GM19238 (cell line): ENCODE data around the gene VEGFA.
"Not testable (repeated sequence)": the region's sequence is repeated elsewhere in the genome, so short reads cannot be mapped to it uniquely, and the experiment has no call there.

Source experiments
- DNase-seq: peaks from one replicate; pipeline ENCODE4 v3.0.0; 2011; ENCODE audit warnings: low spot score; ENCODE audit not compliant: insufficient read length

Gene VEGFA

DNA sequence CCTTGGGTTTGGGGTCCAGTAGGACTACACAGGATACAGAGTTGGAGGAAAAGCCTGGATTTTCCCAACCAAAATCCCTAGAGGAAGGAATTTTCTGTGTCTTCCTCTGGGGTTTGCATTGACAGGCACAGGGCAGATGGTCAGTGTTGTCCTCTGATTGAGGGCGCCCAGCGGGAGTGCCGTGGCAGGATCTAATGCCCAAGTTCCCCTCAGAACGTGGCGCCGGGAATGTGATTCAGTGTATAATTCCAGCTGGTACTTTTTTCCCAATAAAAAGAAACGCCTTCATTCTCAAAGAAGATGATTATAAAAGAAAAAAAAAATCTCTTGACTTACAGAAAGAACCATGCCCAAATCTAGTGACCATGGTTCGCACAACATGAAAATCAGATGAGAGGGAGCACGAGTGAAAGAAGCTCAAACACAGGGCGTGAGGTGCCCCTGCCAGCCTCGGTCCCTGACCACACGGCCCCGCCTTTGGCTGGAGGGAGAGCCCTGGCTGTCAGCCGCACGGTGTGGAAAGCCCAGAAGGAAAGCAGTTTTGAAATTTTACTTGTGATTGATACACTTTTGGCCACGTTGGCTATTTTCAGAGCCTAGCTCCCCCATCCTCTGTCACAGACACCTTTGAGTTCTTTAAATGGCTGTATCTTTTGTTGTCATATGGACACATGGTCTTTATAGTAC is 31.6 kb downstream of the VEGFA start:
- no peak for DNase-seq

DNA sequence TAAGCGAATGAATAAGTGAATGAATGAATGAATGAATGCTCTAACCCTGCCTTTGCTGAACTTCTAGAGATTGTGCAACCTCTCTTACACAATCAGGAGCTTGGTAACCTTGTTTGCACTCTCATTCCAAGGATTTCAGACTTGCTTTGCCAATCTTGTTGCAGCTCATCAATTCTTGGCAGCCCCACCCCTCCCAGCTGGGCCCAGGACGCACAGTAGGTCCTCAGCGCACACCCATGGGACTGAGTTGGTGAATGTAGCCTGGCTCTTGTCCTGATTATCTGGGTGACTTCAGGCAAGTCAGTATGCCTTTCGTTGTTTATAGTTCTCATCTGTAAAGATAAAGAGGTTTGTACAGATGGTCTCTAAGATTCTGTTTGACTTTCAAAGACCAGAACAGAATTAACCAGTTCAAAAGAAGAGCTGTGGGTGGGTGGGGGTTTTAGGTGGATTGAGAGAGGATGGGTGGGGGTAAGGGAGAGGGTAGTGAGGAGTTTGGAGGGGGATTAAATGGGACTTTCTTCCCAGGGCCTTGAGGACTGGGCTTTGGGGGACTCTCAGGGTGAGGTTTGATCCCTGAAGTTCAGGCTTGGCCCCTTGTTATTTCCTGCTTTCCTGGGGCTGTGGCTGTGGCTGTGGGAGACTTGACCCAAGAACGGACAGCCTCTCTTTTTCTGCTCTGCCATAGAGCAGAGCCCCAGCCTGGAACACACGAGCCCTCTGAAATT is 33.2 kb downstream of the VEGFA start:
- DNase-seq: no peak

DNA sequence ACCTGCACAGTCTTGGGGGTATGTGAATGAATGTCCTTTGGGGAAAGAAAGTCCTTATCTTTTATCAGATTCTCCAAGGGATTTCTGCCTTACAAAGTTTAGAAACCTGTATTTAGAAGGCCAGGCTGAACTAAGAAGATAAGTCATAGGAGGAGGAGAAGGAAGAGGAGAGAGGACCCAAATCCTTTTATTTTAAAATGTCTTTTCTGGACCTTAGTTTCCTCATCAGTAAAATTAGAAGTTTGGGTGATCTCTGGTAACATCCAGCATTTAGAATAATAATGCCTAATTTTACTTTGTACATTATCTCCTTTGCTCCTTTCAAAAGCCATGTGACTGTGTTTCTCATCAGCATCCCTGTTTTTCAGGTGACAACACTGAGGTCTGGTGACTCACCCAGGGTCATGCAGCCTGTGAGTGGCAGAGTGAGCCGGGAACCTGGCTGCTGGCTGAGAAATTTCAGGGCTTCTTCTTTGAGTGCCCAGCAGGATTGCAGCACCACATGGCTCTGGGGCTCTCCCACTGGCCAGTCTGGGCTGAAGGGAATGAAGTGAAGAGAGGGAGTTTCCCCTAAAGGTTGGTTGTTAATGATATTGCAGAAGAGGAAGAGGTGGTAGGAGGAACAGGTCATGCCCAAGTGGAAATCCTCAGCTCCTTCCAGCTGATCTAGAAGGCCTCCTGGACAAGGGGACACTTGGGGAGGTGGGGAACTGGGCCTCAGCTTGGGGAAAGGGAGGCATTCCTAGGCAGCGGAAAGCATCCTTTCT is 34.0 kb downstream of the VEGFA start:
- DNase-seq: no peak

DNA sequence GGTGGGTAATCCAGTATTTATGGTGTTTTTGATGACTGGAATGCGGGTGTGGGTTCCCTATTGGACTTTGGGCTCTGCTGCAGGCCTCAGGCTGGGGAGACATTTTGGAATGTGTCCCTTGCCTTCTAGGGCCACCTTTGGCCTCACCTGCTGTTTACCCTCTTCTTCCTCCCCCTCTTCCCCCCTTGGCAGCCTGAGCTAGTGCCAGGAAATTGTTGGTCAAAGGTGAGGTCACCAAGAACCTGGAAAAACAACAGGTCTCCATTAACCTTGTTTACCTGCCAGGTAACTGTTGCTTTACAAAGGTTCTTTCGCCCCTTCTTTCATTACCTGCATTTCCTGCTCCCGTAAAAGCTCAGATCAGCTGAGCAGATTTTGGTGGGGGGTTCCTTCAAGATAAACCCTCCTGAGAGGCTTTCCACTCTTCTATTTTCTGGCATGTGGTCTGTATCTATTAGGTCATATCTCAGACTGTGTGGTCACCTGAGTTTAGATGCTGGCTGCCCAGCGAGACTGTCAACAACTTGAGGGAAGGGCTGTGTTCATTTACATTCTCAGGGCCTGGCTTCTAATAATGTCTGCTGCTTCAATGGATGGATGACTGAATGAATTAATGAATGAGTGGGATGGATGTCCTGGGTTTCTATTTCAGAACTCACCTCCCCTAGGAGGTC is 34.7 kb downstream of the VEGFA start:
- DNase-seq: no peak

DNA sequence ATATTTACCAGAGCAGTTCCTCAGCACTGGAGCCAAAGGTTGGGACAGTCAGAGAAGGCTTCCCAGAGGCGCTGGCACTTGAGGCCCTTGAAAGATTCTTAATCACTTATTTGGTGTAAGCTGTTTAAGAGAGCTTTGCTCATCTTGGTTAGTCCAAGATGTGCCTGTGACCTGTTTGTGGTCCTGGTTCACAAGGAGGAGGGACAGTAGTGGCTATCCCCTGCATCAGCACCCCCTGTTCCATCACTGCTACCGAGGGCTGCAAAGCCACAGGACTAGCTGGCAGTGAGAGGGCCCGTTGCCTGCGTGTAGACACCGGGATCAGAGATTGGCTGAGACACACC is 35.7 kb downstream of the VEGFA start:
- no peak for DNase-seq

DNA sequence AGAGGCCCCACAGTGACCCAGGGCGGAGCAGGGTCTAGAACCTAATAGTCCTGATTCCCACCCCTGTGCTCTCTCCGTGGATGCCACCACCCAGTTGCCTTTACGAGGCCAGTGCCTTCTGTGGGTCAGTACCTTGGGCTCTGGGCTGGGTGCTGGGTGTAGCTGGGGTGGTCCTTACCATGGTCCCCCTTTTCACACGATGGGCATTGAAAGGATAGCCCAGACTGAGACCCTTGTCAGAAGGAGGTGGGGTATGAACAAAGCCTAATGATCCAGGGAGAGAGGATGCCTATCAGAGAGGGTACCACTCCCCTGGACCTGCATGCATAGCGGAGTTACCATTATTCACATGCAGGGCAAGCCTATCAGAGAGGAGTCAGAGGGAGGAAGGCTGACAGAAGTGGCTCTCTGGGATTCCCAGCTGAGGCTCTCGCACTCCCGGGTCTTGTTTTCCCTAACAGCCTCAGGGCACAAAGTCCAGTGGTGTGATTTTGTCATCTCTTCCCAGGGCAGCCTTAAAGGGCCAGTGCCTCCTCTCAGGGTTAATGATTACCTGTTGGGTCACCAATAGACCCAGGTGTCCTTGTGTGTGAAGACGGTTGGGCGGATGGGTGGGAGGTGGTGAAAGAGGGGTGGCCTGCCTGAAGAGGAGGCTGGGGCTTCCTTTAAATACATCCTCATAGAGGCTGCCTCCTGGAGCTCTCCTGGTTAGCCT is 36.2 kb downstream of the VEGFA start:
- DNase-seq: no peak

DNA sequence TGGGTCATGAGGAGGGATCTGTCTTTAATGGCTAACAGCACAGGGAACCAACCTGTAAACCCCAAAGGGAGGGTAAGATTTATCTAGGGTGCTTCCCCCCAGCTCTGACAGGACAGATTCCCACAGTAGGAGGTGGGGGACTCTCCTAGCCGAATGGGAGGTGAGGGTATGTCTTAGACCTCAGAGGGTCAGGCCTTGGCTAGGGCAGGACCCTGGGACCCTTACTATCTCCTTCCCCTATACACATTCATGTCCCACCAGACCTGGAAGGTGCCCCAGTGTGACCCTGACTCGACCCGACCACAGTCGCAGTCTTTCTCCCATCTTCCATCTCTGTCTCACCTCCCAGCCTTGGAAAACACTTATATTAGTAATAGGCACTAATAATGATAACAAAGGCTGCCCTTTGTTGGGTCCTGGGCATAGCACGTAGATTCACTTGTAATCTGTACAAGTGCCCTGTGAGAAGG is 36.8 kb downstream of the VEGFA start:
- no peak for DNase-seq

DNA sequence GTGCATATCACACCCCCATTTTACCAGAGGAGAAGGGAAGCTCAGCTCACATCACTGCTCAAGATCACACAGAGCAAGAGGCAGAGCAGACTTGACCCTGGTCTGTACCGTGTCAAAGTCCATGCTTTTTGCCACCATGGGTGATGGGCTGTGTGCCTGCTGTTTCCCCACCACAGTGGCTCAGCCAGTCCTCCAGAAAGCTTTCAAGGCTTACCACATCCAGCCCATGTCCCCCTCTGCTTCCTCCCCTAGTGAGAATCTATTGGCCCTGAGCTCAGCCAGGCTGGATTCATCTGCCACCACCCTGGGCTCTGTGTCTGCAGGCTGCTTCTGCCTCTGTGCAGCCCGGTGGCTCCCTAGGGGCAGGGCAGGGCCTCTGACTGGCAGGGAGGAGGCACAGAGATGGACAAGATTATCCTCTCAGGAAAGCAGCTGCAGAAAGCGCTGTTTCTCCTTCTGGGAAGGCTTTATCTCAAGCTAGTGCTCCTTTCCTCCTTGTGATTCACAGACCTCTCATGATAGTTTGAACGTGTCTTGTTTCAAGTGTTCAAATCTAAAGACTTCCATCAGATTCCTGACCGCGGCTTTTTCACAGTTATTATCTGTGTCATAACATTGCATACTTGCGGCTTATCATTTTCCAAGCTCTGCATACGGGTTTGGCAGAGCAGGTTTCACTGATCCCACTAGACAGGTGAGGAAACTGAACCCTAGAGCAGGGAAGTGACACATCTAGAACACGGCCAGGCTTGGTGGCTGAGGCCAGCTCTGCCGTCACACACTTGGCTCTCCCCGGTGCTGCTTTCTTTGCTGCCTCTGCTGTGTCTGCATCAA is 37.4 kb downstream of the VEGFA start:
- no peak for DNase-seq

DNA sequence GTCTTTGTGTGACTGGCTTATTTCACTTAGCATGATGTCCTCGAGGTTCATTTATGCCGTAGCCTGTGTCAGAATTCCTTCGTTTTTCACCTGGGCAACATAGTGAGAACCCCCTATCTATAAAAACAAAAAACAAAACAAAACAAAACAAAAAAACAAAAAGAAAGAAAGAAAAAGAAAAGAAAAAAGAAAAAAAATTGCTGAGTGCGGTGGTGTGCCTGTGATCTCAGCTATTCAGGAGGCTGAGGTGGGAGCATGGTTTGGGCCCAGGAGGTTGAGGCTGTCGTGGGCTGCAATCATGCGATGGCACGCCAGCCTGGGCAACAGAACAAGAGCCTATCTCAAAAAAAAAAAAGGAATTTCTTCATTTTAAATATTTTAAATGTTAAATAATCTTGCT is 38.4 kb downstream of the VEGFA start:
- no peak for DNase-seq

DNA sequence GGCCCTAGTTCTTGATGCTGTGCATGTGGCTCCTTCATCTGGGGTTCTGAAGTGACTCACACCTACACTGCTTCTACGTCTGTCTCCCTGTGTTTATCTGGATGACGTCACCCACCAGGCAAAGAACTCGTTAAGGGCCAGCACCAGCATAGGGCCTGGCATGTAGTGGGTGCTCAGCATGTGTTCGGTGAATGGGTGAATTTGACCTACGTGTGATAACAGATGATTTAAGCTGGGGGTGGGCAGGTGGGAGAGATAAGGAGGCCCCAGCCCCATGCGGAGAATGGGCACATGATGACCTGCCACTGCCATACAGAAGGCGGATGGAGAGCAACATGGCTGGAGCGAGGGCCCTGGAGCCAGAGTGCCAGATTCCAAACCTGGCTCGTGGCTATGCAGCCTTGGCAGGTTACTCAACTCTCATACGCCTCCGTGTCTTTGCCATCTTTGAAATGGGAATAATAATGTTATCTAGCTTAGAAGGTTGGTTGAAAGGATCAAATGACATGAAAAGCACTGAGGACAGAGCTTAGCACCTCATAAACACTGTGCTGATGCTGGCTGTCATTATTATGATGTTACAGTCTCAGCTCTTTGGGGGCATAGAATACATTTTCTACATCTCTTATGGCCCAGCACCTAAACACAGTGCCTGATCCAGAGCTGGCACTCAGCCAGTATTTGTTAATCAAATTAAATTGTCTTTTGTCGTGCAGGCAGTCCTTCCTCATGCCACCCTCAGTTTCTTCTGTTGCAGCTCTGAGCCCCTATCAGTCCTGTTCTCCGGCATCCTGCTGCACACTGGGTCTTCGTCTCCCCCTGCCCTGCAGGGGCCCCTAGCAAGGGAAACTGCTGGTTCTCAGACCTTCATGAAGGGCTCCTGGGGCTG is 39.6 kb downstream of the VEGFA start:
- no peak for DNase-seq

DNA sequence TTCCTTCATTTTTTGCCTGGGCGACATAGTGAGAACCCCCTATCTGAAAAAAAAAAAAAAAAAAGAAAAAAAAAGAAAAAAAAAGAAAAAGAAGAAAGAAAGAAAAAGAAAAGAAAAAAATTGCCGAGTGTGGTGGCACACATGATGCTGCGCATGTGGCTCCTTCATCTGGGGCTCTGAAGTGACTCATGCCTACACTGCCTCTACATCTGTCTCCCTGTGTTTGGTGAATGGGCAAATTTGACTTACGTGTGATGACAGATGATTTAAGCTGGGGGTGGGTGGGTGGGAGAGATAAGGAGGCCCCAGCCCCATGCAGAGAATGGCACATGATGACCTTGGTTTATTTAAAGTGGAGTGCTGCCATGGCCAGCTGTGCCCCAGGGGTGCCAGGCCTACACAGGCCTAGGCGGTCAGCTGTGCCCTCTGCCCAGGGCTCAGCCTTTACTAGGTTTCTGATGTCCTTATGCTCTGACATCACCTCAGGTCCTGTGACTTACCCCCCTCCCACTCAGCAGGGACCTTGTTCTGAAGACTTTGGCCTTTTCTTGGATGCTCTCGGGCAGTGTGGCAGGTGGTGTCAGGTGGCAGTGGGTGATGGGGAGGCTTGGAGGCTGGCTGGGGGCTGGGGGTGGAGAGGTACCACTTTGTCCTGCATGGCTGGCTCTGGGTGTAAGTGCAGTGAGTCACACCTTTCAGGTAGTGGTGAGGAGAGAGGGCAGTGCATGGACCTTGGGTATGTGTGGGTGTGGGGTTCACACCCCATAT is 41.1 kb downstream of the VEGFA start:
- no peak for DNase-seq

DNA sequence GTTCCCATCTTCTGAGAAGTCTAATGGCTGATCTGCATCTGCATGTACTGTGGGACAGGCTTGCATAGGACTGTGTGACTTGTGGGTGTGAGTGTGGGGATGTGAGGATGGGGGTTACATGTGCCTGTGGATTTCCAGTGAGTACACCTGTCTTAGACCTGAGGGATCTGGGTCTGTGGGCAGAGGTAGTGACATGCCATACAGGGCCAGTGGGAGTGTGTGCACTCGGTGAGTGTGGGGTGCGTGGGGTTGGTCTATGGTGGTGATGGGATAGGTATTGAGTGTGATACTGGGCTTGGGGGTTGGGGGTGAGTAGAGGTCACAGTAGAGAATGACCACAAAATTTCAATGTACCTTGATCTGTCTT is 41.7 kb downstream of the VEGFA start:
- DNase-seq: no peak

DNA sequence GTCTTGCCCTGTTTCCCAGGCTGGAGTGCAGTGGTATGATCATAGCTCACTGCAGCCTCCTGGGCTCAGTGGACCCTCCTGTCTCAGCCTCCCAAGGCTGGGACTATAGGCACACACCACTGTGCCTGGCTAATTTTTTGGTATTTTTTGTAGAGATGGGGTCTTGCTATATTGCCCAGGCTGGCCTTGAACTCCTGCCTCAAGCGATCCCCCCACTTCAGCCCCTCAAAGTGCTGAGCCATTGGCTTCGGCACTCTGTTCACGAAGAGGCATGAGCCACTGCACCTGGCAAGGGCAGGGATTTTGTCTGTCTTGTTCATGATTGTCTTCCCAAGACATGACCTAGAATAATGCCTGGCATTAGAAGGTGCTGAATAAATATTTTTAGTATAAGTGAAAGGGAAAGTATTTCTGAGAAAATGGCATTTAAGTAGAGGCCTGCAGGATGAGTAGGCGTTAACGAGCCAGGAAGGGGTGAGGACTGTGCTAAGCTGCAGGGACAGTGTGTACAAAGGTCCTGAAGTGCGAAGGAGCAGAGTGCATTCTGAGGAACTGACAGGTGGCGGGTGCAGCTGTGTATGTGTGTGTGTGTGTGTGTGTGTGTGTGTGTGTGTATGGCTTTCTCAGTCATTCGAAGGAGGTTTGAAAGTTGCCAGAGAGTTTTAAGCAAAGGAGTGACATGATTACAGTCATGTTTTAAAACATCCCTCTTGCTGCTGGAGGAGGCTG is 43.0 kb downstream of the VEGFA start:
- DNase-seq: no peak

DNA sequence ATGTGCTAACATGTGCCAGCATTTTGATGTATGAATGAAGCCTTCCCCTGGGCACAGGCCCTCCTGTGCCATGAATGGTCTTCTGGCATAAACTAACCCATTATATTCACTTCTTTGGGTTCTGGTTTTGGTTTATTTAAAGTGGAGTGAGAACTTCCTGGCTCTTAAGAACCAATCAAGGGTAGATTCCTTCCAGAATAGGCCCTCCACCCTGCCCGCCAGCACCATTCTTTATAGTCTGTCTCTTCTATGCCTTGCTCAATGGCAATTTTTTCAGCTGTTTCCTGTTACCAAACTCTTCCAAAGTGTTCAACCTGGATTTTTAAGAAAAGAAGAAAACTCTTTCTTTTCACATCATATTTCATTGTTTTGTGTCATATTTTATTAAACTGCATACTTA is 44.1 kb downstream of the VEGFA start:
- DNase-seq: no peak

DNA sequence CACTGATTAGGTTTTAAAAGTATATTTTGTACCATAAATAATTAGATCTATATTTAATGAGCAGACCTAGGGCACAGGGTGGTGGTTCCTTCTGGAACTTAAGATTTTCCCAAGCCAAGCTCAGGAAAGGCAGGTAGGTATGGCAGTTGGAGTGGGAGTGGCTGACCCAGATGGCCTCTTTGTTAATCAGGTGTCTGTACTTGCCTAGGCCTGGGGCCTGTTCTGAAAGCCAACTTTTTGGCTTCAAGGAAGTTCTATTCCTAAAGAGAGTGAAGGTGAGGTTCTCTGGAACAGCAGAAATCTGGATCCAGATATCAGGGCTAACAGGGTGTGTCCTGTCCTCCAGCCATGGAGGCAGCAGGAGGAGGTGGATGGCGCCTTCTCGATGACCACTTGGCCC is 44.9 kb downstream of the VEGFA start:
- DNase-seq: no peak

DNA sequence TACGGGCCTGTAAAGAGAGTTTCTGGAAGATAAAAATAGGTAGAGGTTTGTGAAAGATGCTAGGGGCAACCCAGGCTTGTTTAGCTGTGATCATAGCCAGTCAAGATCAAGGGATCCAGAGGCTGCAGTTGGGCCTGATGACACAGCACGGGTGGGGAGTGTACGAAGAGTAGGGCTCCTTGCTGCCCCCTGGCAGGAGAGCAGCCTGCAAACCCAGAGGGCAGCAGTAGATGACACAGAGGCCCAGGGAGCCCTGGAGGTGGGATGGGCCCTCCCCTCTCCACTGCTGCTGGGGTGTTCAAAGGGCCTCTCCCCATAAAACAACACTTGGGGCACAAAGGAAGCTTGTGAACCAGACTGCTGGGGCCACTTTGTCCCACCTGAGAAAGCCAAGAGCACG is 47.2 kb downstream of the VEGFA start:
- no peak for DNase-seq

DNA sequence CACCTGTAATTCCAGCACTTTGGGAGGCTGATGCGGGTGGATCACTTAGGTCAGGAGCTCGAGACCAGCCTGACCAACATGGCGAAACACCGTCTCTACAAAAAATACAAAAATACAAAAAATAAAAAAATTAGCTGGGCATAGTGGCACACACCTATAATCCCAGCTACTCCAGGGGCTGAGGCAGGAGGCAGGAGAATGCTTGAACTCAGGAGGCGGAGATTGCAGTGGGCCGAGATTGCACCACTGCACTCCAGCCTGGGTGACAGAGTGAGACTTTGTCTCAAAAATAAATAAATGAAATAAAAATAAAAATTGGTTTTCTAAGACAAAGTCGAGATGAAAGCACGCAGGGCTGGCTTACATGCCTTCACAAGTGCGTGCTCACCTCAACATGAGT is 49.0 kb downstream of the VEGFA start:
- not testable (repeated sequence) for DNase-seq

DNA sequence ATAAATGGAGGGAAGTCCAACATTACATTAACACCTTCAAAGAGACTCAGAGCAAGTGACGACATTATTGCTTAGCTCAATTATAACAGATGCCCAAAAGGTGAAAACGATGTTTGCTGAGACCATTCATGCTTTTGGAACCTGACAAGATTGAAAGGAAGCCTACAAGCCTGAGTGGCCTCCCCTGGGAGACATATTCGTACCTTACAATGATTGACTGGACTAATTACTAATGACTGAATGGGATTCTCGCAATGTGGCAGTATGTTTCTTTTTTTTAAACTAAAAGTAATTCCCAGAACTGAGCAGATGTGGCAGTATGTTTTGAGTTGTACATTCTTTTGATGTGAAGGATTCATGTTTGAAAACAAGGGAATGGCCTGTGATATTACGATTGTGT is 49.9 kb downstream of the VEGFA start:
- DNase-seq: no peak
